HFFc6 (cell line): ENCODE results near the gene ANKRD34B. TPM values are rescaled to one million over a fixed set of nuclear protein-coding genes. Genes with fewer than 3 reads are reported as not detected.

Experiments used
- DNase-seq: peaks from one replicate; pipeline ENCODE4 v3.0.0-alpha.2; 2018
- H3K27ac Mint-ChIP-seq: 2 replicates; pipeline ENCODE4 v1.8.0; 2020; ENCODE audit warnings: mild to moderate bottlenecking, mixed read lengths
- H3K27me3 Mint-ChIP-seq: 2 replicates; pipeline ENCODE4 v1.8.0; 2021; ENCODE audit warnings: mild to moderate bottlenecking, moderate library complexity, mixed read lengths; ENCODE audit not compliant: insufficient read depth
- H3K36me3 Mint-ChIP-seq: 2 replicates; pipeline ENCODE4 v1.8.0; 2021; ENCODE audit warnings: low read depth, mixed read lengths
- H3K4me1 Mint-ChIP-seq: 2 replicates; pipeline ENCODE4 v1.8.0; 2020; ENCODE audit warnings: low read depth, mixed read lengths
- H3K4me3 Mint-ChIP-seq: 2 replicates; pipeline ENCODE4 v1.8.0; 2020; ENCODE audit warnings: mild to moderate bottlenecking, moderate library complexity, mixed read lengths
- H3K9me3 Mint-ChIP-seq: 2 replicates; pipeline ENCODE4 v1.8.0; 2020; ENCODE audit warnings: mild to moderate bottlenecking, mixed read lengths
- total RNA-seq, 6 experiments: library from RNA; stranded (reverse); fragmentation: NEBNext Ultra II Directional; extraction: Animal tissue kit (Norgen Biotek cat#: 25700); gene quantifications; 2 replicates in 1 of 6; 3 replicates in 5 of 6; pipeline ENCODE4 v1.2.3, GENCODE V29; 2021
- TF ChIP-seq, protein P1 (sequence below): fragments of 200-600 bp; sonication (generic); IDR thresholded peaks from 2 replicates; pipeline ENCODE4 v1.5.0; 2021; ENCODE audit warnings: antibody characterized with exemption, mild to moderate bottlenecking

The ANKRD34B gene
- total RNA-seq, 6 experiments from 2014 or later = not detected

- H3K27ac Mint-ChIP-seq = no peak overlapping the region
- TF ChIP-seq, protein P1, sequence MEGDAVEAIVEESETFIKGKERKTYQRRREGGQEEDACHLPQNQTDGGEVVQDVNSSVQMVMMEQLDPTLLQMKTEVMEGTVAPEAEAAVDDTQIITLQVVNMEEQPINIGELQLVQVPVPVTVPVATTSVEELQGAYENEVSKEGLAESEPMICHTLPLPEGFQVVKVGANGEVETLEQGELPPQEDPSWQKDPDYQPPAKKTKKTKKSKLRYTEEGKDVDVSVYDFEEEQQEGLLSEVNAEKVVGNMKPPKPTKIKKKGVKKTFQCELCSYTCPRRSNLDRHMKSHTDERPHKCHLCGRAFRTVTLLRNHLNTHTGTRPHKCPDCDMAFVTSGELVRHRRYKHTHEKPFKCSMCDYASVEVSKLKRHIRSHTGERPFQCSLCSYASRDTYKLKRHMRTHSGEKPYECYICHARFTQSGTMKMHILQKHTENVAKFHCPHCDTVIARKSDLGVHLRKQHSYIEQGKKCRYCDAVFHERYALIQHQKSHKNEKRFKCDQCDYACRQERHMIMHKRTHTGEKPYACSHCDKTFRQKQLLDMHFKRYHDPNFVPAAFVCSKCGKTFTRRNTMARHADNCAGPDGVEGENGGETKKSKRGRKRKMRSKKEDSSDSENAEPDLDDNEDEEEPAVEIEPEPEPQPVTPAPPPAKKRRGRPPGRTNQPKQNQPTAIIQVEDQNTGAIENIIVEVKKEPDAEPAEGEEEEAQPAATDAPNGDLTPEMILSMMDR = no peak
- H3K9me3 Mint-ChIP-seq = no peaks in the 10 kb centered on the region
- H3K27me3 Mint-ChIP-seq = peaks cover 1% of the 10 kb centered on the region; the same call in 1 of the 2 replicates
- H3K36me3 Mint-ChIP-seq = no peaks in the 10 kb centered on the region
- DNase-seq = no peak
- H3K4me3 Mint-ChIP-seq = no peak overlapping the region
- H3K4me1 Mint-ChIP-seq = no peaks in the 10 kb centered on the region
Observed at GRCh38 chr5:80608731-80609130, 38.7 kb upstream of the ANKRD34B start.

DNA sequence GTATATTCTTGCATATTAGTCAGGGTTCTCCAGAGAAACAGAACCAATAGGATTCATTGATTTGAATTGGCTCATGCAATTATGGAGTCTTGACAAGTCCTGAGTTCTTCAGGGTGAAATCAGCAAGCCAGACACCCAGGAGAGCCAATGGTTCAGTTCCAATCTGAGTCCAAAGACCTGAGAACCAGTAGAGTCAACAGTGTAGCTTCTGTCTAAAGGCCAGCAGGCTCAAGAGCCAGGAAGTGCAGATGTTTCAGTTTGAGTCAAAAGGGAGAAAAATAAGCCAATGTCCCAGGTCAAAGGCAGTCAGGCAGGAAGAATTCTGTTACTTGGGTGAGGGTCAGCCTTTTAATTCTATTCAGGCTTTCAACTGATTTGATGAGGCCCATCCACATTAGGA, 37.8 kb upstream of the ANKRD34B start:
- TF ChIP-seq, protein P1 = no peak
- Mint-ChIP-seq H3K4me1 (no peaks in the 10 kb centered on the region), H3K36me3 (no peaks in the 10 kb centered on the region), H3K27ac (no peak overlapping the region), H3K27me3 (peaks cover 3% of the 10 kb centered on the region; the same call in 1 of the 2 replicates), H3K4me3 (no peak overlapping the region), H3K9me3 (no peaks in the 10 kb centered on the region)
- DNase-seq = no peak

DNA sequence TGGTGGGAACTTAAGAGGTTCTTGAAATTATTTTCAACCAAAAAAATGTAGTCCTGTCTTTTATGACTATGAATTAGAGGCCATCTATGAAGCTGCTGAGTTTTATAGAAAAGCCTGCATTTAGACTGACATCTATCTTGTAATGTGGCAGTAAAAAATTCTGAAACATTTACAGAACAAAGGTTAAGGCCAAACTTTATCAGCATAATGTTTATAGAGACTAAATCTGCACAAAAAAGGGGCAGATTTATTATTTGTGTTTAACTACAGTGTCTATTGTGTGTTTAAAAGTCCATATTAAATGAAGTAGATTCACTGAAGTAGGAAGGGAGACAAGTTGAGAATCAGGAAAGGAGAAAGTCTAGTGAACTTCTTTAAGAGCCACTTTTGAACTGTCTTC, 37.3 kb upstream of the ANKRD34B start:
- no peaks in the 10 kb centered on the region for H3K9me3 Mint-ChIP-seq
- peaks cover 3% of the 10 kb centered on the region; the same call in 1 of the 2 replicates for H3K27me3 Mint-ChIP-seq
- DNase-seq = no peak
- H3K27ac Mint-ChIP-seq = no peak overlapping the region
- TF ChIP-seq, protein P1 = no peak
- no peaks in the 10 kb centered on the region for H3K4me1 Mint-ChIP-seq
- no peak overlapping the region for H3K4me3 Mint-ChIP-seq
- no peaks in the 10 kb centered on the region for H3K36me3 Mint-ChIP-seq

GRCh38 chr5:80600943-80601693, 31.0 kb upstream of the ANKRD34B start:
- Mint-ChIP-seq H3K27ac (no peak overlapping the region), H3K36me3 (no peaks in the 10 kb centered on the region), H3K9me3 (no peaks in the 10 kb centered on the region), H3K4me3 (no peak overlapping the region), H3K27me3 (peaks cover 1% of the 10 kb centered on the region; the same call in 1 of the 2 replicates), H3K4me1 (no peaks in the 10 kb centered on the region)
- TF ChIP-seq, protein P1 = no peak
- no peak for DNase-seq

- Mint-ChIP-seq H3K27me3 (peaks cover 7% of the 10 kb centered on the region), H3K9me3 (no peaks in the 10 kb centered on the region), H3K27ac (no peak overlapping the region), H3K4me3 (no peak overlapping the region), H3K4me1 (peaks cover 6% of the 10 kb centered on the region; the same call in 1 of the 2 replicates), H3K36me3 (no peaks in the 10 kb centered on the region)
- DNase-seq = no peak
- TF ChIP-seq, protein P1 = no peak
Observed at GRCh38 chr5:80597500-80597899, 27.4 kb upstream of the ANKRD34B start.
